Lung (tissue), 16 donors: ENCODE results near the gene STK25. TPM values are rescaled to one million over a fixed set of nuclear protein-coding genes. Genes with fewer than 3 reads are reported as not detected.

Experiments used
- ATAC-seq: fragments of 200-7000 bp; cut with Tn5 transposase; one replicate; pipeline ENCODE4 v1.9.1; 2020; ENCODE audit warnings: moderate number of reproducible peaks; ENCODE audit not compliant: insufficient read depth, low FRiP score
- DNase-seq, 3 donors: peaks; one replicate each; pipeline ENCODE4 v3.0.0-alpha.2; 2013 to 2017
- H3K27ac ChIP-seq, 2 donors: one replicate each; pipeline ENCODE4 v1.5.1; 2013; ENCODE audit warnings: mild to moderate bottlenecking in 2 of 2, moderate library complexity in 2 of 2, control low read depth in 1 of 2, inconsistent platforms in 1 of 2, low read depth in 1 of 2, low read length in 1 of 2
- H3K27me3 ChIP-seq, 3 donors: one replicate each; pipeline ENCODE4 v1.5.1; 2013; ENCODE audit warnings: low read length in 2 of 3; ENCODE audit not compliant: control insufficient read depth in 3 of 3, insufficient read depth in 3 of 3
- H3K36me3 ChIP-seq, 4 donors: one replicate each; pipeline ENCODE4 v1.5.1; 2013; ENCODE audit warnings: low read length in 4 of 4, mild to moderate bottlenecking in 1 of 4, moderate library complexity in 1 of 4; ENCODE audit not compliant: control insufficient read depth in 4 of 4, insufficient read depth in 4 of 4
- H3K4me1 ChIP-seq, 5 donors: one replicate each; pipeline ENCODE4 v1.5.1; 2013; ENCODE audit warnings: low read length in 5 of 5, mild to moderate bottlenecking in 2 of 5, moderate library complexity in 1 of 5; ENCODE audit not compliant: control insufficient read depth in 5 of 5, insufficient read depth in 5 of 5
- H3K4me3 ChIP-seq: one replicate; pipeline ENCODE4 v1.5.1; 2013; ENCODE audit warnings: mild to moderate bottlenecking, control low read depth, moderate library complexity
- H3K9ac ChIP-seq, 2 donors: one replicate each; pipeline ENCODE4 v1.5.1; 2013; ENCODE audit warnings: low read length in 2 of 2, control low read depth in 1 of 2; ENCODE audit not compliant: insufficient read depth in 1 of 2
- H3K9me3 ChIP-seq, 4 donors: one replicate each; pipeline ENCODE4 v1.5.1; 2013; ENCODE audit warnings: low read length in 3 of 4, mild to moderate bottlenecking in 1 of 4, moderate library complexity in 1 of 4; ENCODE audit not compliant: control insufficient read depth in 4 of 4, insufficient read depth in 3 of 4
- WGBS, 2 donors: extraction: QIAGEN DNeasy Blood & Tissue Kit; methylation state at CpG; one replicate each; pipeline ENCODE4 v1.1.7; 2013; 5-methylcytosine and 5-hydroxymethylcytosine counted together
- long read RNA-seq, 5 donors: transcript quantifications; one replicate each; lab custom pipeline, GENCODE V29; 2026
- polyA plus RNA-seq, 2 donors: library from polyadenylated mRNA; stranded (reverse); fragments of 200-250 nt; gene quantifications; one replicate each; pipeline ENCODE4 v1.2.1, GENCODE V29; 2013
- total RNA-seq, 2 donors: library from RNA; depleted of rRNA in 1 of 2; stranded (reverse); fragments of >200 nt in 1 of 2; gene quantifications; one replicate each; pipeline ENCODE4 v1.2.1, GENCODE V29; 2014 to 2021
- TF ChIP-seq, protein P1 (sequence below): IDR thresholded peaks from 2 replicates; pipeline ENCODE4 v1.5.1; 2012; ENCODE audit warnings: mild to moderate bottlenecking; ENCODE audit errors: control extremely low read depth, extremely low read depth
- donor health status: control.
- donor health status: control.
- donor health status: Bipolar disorder and iron deficiency.
- donor health status: healthy.
- donor health status: DM: yes; HTN: yes; CAD: no.

Gene STK25
- total RNA-seq, result 100 to 1,000 TPM; 141 to 182 TPM
- 100 to 1,000 TPM; 126 to 130 TPM for polyA plus RNA-seq
- long read RNA-seq, donor 1, full-length matches to known transcripts, result 53 of 64 reads
- long read RNA-seq, donor 1, partial matches to known transcripts, result 0 of 64 reads
- long read RNA-seq, donor 1, other reads (novel, unspliced or antisense), result 11 of 64 reads
- long read RNA-seq, donor 2, full-length matches to known transcripts, result 7 of 7 reads
- long read RNA-seq, donor 2, partial matches to known transcripts, result 0 of 7 reads
- long read RNA-seq, donor 2, other reads (novel, unspliced or antisense), result 0 of 7 reads
- long read RNA-seq, donor 3, full-length matches to known transcripts, result 25 of 25 reads
- long read RNA-seq, donor 3, partial matches to known transcripts, result 0 of 25 reads
- long read RNA-seq, donor 3, other reads (novel, unspliced or antisense), result 0 of 25 reads
- long read RNA-seq, donor 4, full-length matches to known transcripts, result 16 of 16 reads
- long read RNA-seq, donor 4, partial matches to known transcripts, result 0 of 16 reads
- long read RNA-seq, donor 4, other reads (novel, unspliced or antisense), result 0 of 16 reads
- long read RNA-seq, donor 5, full-length matches to known transcripts, result 69 of 74 reads
- long read RNA-seq, donor 5, partial matches to known transcripts, result 0 of 74 reads
- long read RNA-seq, donor 5, other reads (novel, unspliced or antisense), result 5 of 74 reads

DNA sequence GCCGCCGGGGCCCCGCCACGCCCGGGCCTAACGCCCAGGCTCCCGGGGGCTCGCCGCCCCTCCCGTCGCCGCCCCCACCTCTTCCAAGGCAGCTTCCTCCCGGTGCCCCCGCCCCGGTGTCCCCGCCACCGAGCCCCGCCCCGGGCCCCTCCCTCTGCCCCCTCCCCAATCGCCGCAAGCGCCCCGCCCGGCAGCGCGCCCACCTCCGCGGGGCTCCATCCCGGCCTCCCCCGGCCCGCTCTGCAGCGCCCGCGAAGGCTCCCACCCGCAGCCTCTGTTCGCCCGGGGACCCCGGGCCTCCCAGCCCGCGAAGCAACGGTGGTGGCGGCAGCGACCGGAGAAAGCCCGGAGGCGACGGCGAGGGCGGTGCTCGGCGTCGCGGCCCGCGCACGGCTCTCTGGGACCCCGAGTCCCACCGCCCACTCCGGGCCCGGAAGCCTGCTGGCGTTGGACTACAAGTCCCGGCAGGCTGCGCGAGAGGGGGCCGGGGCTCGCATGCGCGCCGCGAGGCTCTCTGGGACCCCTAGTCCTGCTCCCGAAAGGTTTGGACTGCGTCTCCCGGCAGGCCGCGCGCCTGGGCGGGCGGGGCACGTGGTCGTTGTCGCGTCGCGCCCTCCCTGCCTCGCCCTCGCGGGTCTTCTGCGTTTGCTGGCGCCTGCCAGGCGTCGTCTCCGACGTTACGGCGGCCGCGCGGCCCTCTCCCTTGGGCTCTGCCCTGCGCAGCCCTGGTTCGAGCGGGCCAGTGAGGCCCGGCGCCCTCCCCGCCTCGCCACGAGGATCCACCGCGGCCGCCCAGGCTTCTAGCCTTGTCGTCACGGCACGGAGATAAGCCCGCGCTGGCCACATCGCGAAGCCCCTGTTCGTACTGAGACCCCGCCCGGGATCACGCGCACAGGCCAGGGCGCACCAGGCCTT is at the start of gene STK25:
STK25 (minus strand) TSS at position 345 of the 915 bp plus-strand sequence. CDS start 549 bp downstream, outside the sequence.
- ATAC-seq, result peak; percentile 97
- H3K4me3 ChIP-seq, result peak within 1 kb of the TSS; percentile 77
- DNase-seq, result peak; percentile 99
- WGBS, 2 donors, result 1% methylated on average over 96 to 122 of the region's 122 CpGs
- no peaks in the 10 kb centered on the region for H3K9me3 ChIP-seq
- peak within 1 kb of the TSS; percentile 79 to 85 for H3K9ac ChIP-seq
- TF ChIP-seq, protein P1, sequence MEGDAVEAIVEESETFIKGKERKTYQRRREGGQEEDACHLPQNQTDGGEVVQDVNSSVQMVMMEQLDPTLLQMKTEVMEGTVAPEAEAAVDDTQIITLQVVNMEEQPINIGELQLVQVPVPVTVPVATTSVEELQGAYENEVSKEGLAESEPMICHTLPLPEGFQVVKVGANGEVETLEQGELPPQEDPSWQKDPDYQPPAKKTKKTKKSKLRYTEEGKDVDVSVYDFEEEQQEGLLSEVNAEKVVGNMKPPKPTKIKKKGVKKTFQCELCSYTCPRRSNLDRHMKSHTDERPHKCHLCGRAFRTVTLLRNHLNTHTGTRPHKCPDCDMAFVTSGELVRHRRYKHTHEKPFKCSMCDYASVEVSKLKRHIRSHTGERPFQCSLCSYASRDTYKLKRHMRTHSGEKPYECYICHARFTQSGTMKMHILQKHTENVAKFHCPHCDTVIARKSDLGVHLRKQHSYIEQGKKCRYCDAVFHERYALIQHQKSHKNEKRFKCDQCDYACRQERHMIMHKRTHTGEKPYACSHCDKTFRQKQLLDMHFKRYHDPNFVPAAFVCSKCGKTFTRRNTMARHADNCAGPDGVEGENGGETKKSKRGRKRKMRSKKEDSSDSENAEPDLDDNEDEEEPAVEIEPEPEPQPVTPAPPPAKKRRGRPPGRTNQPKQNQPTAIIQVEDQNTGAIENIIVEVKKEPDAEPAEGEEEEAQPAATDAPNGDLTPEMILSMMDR, result no peak
- H3K27ac ChIP-seq, result peak within 1 kb of the TSS; percentile 90 to 94
- H3K4me1 ChIP-seq, result peaks cover 0 to 27% (median 8%) of the 10 kb centered on the region in 5 donors
- no peaks in the 10 kb centered on the region for H3K27me3 ChIP-seq
- H3K36me3 ChIP-seq, result peaks cover 0 to 7% (median 4%) of the 10 kb centered on the region in 4 donors

DNA sequence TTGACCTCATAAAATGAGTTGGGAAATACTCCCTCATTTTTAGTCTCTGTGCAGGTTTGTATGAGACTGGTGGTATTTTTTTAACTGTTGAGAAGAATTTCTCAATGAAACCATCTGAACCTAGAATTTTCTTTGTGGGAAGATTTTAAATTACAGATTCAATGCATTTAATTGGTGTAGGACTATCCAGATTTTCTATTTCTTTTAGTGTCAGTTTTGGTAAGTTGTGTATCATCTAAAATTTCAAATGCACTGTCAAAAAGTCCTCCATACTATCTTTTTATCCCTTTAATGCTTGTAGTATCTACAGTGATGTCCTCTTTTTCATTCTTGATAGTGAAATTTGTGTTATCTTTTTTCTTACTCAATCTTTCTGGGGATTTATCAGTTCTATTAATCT is 48.4 kb upstream of the STK25 start:
- no peak overlapping the region for H3K27ac ChIP-seq
- no peak overlapping the region for H3K4me3 ChIP-seq
- H3K4me1 ChIP-seq, result peaks cover 0 to 30% (median 17%) of the 10 kb centered on the region in 5 donors
- TF ChIP-seq, protein P1, result no peak
- ATAC-seq (no peak), DNase-seq (no peak)
- H3K9me3 ChIP-seq, result peaks cover 0 to 2% (median 0%) of the 10 kb centered on the region in 4 donors
- H3K36me3 ChIP-seq, result no peaks in the 10 kb centered on the region
- H3K27me3 ChIP-seq, result no peaks in the 10 kb centered on the region
- H3K9ac ChIP-seq, result no peak overlapping the region

DNA sequence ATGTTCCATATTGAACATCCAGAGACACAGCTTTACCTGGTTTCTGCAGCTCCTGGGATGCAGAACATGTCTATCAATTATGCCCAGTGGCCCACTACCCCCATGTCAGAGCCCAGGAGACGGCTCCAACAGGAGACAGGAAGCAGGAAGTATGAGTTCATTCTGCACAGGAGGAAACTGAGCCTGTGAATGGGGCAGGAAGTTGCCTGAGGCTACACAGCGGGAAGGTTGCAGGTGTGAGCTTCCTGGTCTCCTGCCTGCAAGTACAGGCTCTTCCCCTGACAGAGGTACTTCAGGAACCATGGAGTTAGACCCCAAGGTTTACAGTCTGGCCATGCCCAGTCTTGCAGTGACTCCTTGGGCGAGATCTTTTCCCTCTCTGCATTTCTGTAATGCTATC is 47.3 kb upstream of the STK25 start:
- Histone ChIP-seq H3K4me1 (peaks cover 0 to 33% (median 16%) of the 10 kb centered on the region in 5 donors), H3K27ac (peak overlapping the region in 1 of 2 donors; percentile 65), H3K9ac (no peak overlapping the region), H3K36me3 (no peaks in the 10 kb centered on the region), H3K27me3 (no peaks in the 10 kb centered on the region), H3K9me3 (peaks cover 0 to 2% (median 0%) of the 10 kb centered on the region in 4 donors), H3K4me3 (no peak overlapping the region)
- DNase-seq (no peak), ATAC-seq (no peak)
- TF ChIP-seq, protein P1, result no peak
- 29 to 47% methylated on average over 3 of the region's 3 CpGs for WGBS, 2 donors
